GM21381 (cell line): ENCODE results near the gene TOMM20.

Experiments
- ATAC-seq: cut with Tn5 transposase; IDR thresholded peaks from one replicate; pipeline ENCODE4 v1.9.1; 2021; ENCODE audit warnings: mild to moderate bottlenecking, moderate library complexity; ENCODE audit not compliant: unreplicated experiment

Gene TOMM20

GRCh38 chr1:235136111-235136510, 7.5 kb upstream of the TOMM20 start:
- ATAC-seq: no peak

DNA sequence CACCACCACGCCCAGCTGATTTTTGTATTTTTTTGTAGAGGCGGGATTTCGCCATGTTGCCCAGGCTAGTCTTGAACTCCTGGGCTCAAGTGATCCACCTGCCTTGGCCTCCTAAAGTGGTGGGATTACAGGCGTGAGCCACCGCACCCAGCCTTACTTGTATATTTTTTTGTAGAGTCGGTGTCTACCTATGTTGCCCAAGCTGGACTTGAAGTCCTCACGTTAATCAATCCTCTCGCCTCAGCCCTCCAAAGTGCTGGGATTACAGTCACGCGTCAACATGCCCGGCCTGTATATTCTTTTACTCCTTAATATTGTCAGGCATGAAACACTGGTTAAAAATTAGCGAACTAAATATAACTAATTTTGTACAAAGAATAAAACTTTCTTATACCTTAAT, 5.5 kb upstream of the TOMM20 start:
- no peak for ATAC-seq

DNA sequence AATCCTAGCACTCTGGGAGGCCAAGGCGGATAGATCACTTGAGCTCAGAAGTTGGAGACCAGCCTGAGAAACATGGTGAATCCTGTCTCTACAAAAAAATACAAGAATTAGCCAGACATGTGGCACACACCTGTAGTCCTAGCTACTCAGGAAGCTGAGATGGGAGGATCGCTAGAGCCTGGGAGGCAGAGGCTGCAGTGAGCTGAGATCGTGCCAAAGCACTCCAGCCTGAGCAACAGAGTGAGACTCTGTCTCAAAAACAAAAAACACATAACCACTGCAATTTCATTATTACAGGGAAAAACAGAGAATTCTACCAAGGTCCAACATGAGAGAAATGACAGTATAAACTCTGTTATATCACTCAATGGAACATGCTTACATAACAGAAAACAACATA, 4.4 kb upstream of the TOMM20 start:
- ATAC-seq: no peak

DNA sequence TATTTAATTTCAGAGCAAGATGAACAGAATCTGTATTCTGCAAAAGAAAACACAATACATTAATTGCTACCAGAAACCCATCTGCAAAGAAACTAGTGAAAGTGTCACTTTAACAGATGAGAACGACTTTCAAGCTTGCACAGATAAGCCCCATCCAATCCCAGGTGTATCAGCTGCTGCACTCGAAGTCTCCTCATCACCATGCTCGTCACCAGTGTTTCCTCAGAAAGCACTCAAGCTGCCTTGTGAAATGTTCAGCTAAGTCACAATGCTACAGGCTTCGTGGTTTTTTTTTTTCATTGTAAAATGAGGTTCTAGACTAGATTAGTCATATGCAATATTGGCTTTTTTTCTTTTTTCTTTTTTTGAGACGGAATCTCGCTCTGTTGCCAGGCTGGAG, 3.3 kb upstream of the TOMM20 start:
- no peak for ATAC-seq

DNA sequence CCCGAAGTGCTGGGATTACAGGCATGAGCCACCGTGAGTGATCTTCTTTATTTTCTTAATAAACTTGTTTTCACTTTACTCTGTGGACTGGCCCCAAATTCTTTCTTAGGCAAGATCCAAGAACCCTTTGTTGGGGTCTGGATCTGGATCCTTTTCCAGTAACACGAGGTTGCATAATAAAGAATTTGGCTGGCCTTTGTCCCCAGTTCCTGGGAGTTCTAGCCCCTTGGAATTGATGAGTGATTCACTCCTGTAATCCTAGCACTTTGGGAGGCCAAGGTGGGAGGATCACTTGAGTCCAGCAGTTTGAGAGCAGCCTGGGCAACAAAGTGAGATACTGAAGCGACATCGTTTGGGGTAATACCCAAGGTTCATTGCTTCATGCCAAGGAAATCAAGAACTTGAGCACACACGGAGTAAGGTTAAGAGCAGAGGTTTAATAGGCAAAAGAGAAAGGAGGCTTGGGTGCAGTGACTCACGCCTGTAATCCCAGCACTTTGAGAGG, 2.2 kb upstream of the TOMM20 start:
- ATAC-seq: no peak

- no peak for ATAC-seq
Measured at GRCh38 chr1:235129774-235130570, 1.3 kb upstream of the TOMM20 start.

DNA sequence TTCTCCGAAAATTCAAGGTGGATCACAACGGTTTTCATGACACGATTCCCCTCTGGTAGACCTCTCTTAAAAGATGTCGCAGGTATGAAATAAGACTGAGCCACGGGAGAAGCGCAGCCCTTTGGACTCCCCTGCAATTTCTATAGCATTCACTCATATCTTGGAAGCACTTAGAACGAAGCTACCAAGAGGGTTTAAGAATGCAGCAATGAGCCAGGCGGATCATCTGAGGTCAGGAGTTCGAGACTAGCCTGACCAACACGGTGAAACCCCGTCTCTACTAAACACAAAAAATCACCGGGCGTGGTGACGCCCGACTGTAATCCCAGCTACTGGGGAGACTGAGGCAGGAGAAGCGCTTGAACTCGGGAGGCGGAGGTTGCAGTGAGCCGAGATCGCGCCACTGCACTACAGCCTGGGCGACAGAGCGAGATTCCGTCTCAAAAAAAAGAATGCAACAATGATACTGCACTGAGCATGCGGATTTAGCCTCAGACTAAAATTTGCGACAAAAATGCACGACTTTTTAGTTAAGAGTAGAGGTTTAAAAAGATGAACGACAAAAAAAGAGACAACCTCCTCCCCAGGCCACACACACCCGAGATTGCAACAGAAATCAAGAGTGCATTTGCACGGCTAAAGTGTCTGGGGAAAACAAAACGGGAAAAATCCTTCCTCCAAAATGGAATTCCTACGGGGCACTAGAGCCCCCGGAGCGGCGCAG, 743 bp downstream of the TOMM20 start:
- no peak for ATAC-seq

GRCh38 chr1:235127203-235127602, 1.4 kb downstream of the TOMM20 start:
- no peak for ATAC-seq

- ATAC-seq: no peak
Measured at GRCh38 chr1:235124665-235125064, 4.0 kb downstream of the TOMM20 start.

DNA sequence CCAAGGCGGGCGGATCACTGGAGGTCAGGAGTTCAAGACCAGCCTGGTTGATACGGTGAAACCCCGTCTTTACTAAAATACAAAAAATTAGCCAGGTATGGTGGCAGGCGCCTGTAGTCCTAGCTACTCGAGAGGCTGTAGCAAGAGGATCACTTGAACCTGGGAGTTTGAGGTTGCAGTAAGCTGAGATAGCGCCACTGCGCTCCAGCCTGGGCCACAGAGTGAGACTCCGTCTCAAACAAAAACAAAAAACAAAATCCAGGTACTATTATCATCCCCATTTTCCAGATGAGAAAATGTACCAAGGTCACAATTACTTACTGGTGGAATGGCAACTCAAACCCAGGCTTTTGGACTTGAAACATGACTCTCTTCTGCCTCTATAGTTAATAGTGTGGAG, 4.5 kb downstream of the TOMM20 start:
- no peak for ATAC-seq

DNA sequence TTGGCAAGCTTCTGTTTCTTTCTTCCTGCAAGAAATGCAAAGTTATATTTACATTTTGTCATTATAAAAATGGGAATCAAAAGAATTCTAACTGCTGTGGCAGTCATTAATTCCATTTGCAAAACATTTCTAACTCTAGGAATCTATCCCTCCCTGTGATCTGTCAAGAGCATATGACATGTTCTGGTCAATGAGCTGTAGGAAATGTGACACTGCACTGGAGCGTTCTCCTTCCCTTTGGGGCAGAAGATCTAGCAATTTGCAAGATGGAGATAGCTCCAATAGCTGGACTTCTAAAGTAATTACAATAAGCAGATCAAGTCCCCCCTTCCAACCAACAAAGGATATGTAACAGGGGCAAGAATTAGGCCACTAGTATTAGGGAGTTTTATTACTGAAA, 6.3 kb downstream of the TOMM20 start:
- no peak for ATAC-seq

GRCh38 chr1:235113183-235113917, 15.3 kb downstream of the TOMM20 start:
- no peak for ATAC-seq

- ATAC-seq: no peak
Measured at GRCh38 chr1:235112297-235113182, 16.1 kb downstream of the TOMM20 start.

DNA sequence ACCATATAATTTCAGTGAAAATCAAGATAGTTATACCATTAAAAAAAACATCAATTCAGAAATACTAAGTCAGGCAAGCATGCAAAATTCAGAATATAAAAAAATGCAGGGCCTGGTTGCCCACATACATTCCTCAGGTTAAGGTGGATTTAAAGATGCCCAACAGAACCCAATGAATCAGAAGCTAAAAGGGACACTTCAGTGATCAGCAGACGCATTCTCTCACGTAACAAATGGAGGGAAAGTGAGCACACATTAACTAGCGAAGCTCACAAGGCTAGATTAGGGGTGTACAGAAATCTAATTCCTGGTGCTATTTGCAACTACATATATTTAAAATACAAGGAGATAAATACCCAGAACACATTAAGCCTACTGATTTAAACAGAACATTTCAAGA, 17.5 kb downstream of the TOMM20 start:
- ATAC-seq: no peak

- no peak for ATAC-seq
Measured at GRCh38 chr1:235108876-235109275, 19.8 kb downstream of the TOMM20 start.

DNA sequence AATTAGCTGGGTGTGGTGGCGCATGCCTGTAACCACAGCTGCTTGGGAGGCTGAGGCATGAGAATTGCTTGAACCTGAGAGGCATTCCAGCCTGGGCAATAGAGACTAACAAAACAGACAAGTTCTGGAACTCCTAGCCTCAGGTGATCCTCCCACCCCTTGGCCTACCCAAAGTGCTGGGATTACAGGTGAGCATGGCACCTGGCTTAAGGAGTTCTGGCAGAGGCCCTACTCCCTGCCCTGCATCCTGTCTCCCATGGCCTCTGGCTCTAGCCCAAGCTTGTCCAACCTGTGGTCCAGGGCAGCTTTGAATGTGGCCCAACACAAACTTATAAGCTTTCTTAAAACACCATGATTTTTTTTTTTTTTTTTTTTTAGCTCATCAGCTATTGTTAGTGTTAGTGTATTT, 20.4 kb downstream of the TOMM20 start:
- ATAC-seq: no peak

DNA sequence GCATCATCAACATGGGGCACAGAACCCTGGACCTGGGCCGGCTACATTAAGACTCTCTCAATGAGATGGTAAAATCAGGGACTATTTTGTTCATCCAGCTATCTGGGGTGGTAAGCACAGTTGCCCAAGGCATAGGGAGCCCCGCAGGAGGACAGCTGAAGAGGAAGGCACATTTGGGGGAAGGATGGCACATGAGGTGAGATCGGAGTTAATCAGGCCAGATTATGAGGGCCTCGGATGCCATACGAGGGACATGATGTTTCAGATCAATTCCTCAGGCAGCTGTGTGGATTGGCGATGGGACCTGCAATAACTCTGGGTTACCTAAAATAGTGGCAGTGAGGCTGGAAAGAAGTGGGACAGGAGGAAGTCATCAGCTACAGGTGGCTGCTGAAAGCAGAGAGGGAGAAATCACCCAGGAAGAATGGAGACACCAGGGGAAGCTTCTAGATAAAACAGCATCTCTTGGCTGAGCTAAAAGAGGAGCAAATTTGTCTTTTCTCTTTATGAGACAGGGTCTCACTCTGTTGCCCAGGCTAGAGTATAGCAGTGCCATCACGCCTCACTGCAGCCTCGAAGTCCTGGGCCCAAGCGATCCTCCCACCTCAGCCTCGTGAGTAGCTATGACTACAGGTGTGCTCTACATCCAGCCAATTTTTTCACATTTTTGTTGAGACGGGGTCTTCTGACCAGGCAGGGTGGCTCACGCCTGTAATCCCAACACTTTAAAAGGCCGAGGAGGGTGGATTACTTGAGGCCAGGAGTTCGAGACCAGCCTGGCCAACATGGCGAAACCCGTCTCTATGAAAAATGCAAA, 21.1 kb downstream of the TOMM20 start:
- no peak for ATAC-seq

GRCh38 chr1:235106457-235106856, 22.2 kb downstream of the TOMM20 start:
- no peak for ATAC-seq
